ENCODE results near the gene ESD. TPM values are rescaled to one million over a fixed set of nuclear protein-coding genes. Genes with fewer than 3 reads are reported as not detected.

The ESD gene
- total RNA-seq, 1 donor from 2014 or later: 88.4 TPM

GRCh38 chr13:46736541-46737310 lies 60.2 kb downstream of the ESD start:
- TF ChIP-seq CTCF (IDR thresholded peaks at IDR 0.05): no peak
- intact Hi-C loops (cut with DNase I): no loop called here
- no peaks in the 10 kb centered on the region for H3K27me3 ChIP-seq
- no peak overlapping the region for H3K4me3 ChIP-seq
- no peaks in the 10 kb centered on the region for H3K9me3 ChIP-seq
- ATAC-seq: peak; percentile 29
- H3K36me3 ChIP-seq: peaks cover 58% of the 10 kb centered on the region
- DNase-seq: no peak
- H3K27ac ChIP-seq: no peak overlapping the region
- no peaks in the 10 kb centered on the region for H3K4me1 ChIP-seq

- intact Hi-C loops (cut with DNase I): no loop called here
- Histone ChIP-seq H3K4me3 (no peak overlapping the region), H3K4me1 (no peaks in the 10 kb centered on the region), H3K36me3 (peaks cover 65% of the 10 kb centered on the region), H3K9me3 (no peaks in the 10 kb centered on the region), H3K27ac (no peak overlapping the region), H3K27me3 (no peaks in the 10 kb centered on the region)
- ATAC-seq: no peak
- DNase-seq: no peak
- no peak for TF ChIP-seq CTCF (IDR thresholded peaks at IDR 0.05)
These were observed 61.5 kb downstream of the ESD start for GRCh38 chr13:46735425-46735824.

GRCh38 chr13:46731535-46731934 lies 65.4 kb downstream of the ESD start:
- H3K27ac ChIP-seq: no peak overlapping the region
- DNase-seq: no peak
- intact Hi-C loops (cut with DNase I): no loop called here
- no peak for TF ChIP-seq CTCF (IDR thresholded peaks at IDR 0.05)
- H3K36me3 ChIP-seq: peaks cover 82% of the 10 kb centered on the region
- H3K4me3 ChIP-seq: no peak overlapping the region
- ATAC-seq: no peak
- no peaks in the 10 kb centered on the region for H3K4me1 ChIP-seq
- H3K27me3 ChIP-seq: no peaks in the 10 kb centered on the region
- no peaks in the 10 kb centered on the region for H3K9me3 ChIP-seq

- H3K27me3 ChIP-seq: no peaks in the 10 kb centered on the region
- intact Hi-C loops (cut with DNase I): no loop called here
- no peak overlapping the region for H3K4me3 ChIP-seq
- TF ChIP-seq CTCF (IDR thresholded peaks at IDR 0.05): peak; percentile 18
- DNase-seq (no peak), ATAC-seq (peak; percentile 41)
- H3K36me3 ChIP-seq: peaks cover 88% of the 10 kb centered on the region
- no peaks in the 10 kb centered on the region for H3K9me3 ChIP-seq
- no peaks in the 10 kb centered on the region for H3K4me1 ChIP-seq
- H3K27ac ChIP-seq: no peak overlapping the region
These were observed 68.2 kb downstream of the ESD start for GRCh38 chr13:46728777-46729176.

GRCh38 chr13:46726347-46726746 lies 70.6 kb downstream of the ESD start:
- peaks cover 82% of the 10 kb centered on the region for H3K36me3 ChIP-seq
- intact Hi-C loops (cut with DNase I): no loop called here

More at GRCh38 chr13:46726347-46726746, 70.6 kb downstream of the ESD start:
- Histone ChIP-seq H3K9me3 (no peaks in the 10 kb centered on the region), H3K4me1 (no peaks in the 10 kb centered on the region), H3K4me3 (no peak overlapping the region), H3K27ac (no peak overlapping the region), H3K27me3 (no peaks in the 10 kb centered on the region)
- no peak for DNase-seq
- ATAC-seq: no peak
- no peak for TF ChIP-seq CTCF (IDR thresholded peaks at IDR 0.05)

Other genes starting within 250 kb of the ESD start
- gene LRCH1, start 244.0 kb downstream of the ESD start, total RNA-seq: 32.0 TPM
- 0.90 TPM for gene HTR2A, start 99.9 kb upstream of the ESD start, total RNA-seq

Data from upper lobe of right lung (tissue), 1 donor.